Measurements from ENCODE around the gene PHF13. TPM values are rescaled to one million over a fixed set of nuclear protein-coding genes. Genes with fewer than 3 reads are reported as not detected.

Gene PHF13
- total and polyA plus RNA-seq, 10 of the 15 experiments (the other 5 are each of a cell fraction or from before 2014, with no cell fraction given), result 0.87 to 15.4 (median 5.1) TPM

GRCh38 chr1:6579374-6580118 is 34.0 kb upstream of the PHF13 start, which contains the start of gene ZBTB48 (continued):
- TF ChIP-seq CEBPZ (IDR thresholded peaks at IDR 0.05; ENCODE audit: low read depth, low read length) (no peak), ZNF622 (IDR thresholded peaks at IDR 0.05) (no peak), E4F1 (IDR thresholded peaks at IDR 0.05; ENCODE audit: borderline replicate concordance, partially characterized antibody) (no peak), ZBTB4 (CRISPR knock-in tag; IDR thresholded peaks at IDR 0.05) (no peak), YBX1 (IDR thresholded peaks at IDR 0.05) (no peak), MAX (IDR thresholded peaks at IDR 0.05; ENCODE audit: low read depth, low read length) (0 out of 2 replicates have a peak, but pooled peaks have one; percentile 41), USF1 (IDR thresholded peaks at IDR 0.05; ENCODE audit: borderline replicate concordance, extremely low read length, insufficient read depth, low read depth, low read length) (no peak), ZZZ3 (IDR thresholded peaks at IDR 0.05; ENCODE audit: control insufficient read depth, insufficient read length, low read depth) (no peak), NR2C1 (IDR thresholded peaks at IDR 0.05) (peak; percentile 78), CREM (IDR thresholded peaks at IDR 0.05; ENCODE audit: low read depth) (peak; percentile 96), HDGF (IDR thresholded peaks at IDR 0.05) (no peak), SMAD5 (IDR thresholded peaks at IDR 0.05; ENCODE audit: low read depth) (peak; percentile 58; the same call in 1 of the 2 replicates), MTA2 (IDR thresholded peaks at IDR 0.05; ENCODE audit: low read depth) (no peak), SMAD1 (IDR thresholded peaks at IDR 0.05; ENCODE audit: low read depth, partially characterized antibody) (no peak), ZNF384 (IDR thresholded peaks at IDR 0.05; ENCODE audit: borderline replicate concordance, low read depth, low read length) (no peak)
